Measurements from ENCODE around the gene USP8. TPM values are rescaled to one million over a fixed set of nuclear protein-coding genes. Genes with fewer than 3 reads are reported as not detected.

Gene USP8
- total and polyA plus RNA-seq, 10 of the 15 experiments (the other 5 are each of a cell fraction or from before 2014, with no cell fraction given), result 25.2 to 51.7 (median 36.1) TPM

- SMC1A ChIA-PET (ENCODE audit: uncharacterized antibody, unreplicated experiment), result interaction anchor here (1.6 to 1.9 kb wide), 2 partner anchors 17 to 21 kb away, joined by 4 to 5 read pairs; no protein-coding TSS in a partner anchor
- TF ChIP-seq ATF7 (IDR thresholded peaks at IDR 0.05; ENCODE audit: low read depth) (no peak), HDAC2 (IDR thresholded peaks at IDR 0.05) (no peak), IKZF1 (conservative IDR thresholded peaks at IDR 0.05) (no peak), SUPT20H (IDR thresholded peaks at IDR 0.05; ENCODE audit: borderline replicate concordance, control insufficient read depth, low read depth, low read length) (no peak), SREBF1 (IDR thresholded peaks at IDR 0.05; ENCODE audit: low read length) (no peak), EGR1 (IDR thresholded peaks at IDR 0.05; ENCODE audit: borderline replicate concordance in 1 of 2, low read depth in 2 of 2, low read length in 2 of 2) (no peak), FOXM1 (IDR thresholded peaks at IDR 0.05; ENCODE audit: low read depth, low read length) (no peak), CHD2 (IDR thresholded peaks at IDR 0.05; ENCODE audit: borderline replicate concordance, low read depth, low read length) (no peak), PBX3 (IDR thresholded peaks at IDR 0.05; ENCODE audit: insufficient replicate concordance, low read depth, low read length) (no peak)
- TF ChIP-seq, protein P1, sequence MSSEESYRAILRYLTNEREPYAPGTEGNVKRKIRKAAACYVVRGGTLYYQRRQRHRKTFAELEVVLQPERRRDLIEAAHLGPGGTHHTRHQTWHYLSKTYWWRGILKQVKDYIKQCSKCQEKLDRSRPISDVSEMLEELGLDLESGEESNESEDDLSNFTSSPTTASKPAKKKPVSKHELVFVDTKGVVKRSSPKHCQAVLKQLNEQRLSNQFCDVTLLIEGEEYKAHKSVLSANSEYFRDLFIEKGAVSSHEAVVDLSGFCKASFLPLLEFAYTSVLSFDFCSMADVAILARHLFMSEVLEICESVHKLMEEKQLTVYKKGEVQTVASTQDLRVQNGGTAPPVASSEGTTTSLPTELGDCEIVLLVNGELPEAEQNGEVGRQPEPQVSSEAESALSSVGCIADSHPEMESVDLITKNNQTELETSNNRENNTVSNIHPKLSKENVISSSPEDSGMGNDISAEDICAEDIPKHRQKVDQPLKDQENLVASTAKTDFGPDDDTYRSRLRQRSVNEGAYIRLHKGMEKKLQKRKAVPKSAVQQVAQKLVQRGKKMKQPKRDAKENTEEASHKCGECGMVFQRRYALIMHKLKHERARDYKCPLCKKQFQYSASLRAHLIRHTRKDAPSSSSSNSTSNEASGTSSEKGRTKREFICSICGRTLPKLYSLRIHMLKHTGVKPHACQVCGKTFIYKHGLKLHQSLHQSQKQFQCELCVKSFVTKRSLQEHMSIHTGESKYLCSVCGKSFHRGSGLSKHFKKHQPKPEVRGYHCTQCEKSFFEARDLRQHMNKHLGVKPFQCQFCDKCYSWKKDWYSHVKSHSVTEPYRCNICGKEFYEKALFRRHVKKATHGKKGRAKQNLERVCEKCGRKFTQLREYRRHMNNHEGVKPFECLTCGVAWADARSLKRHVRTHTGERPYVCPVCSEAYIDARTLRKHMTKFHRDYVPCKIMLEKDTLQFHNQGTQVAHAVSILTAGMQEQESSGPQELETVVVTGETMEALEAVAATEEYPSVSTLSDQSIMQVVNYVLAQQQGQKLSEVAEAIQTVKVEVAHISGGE (CRISPR knock-in tag; IDR thresholded peaks at IDR 0.05), result no peak
- intact Hi-C loops (cut with micrococcal nuclease; ENCODE audit: unreplicated experiment), result no loop called here
- Histone ChIP-seq H2AFZ (ENCODE audit: control insufficient read depth, low read depth, low read length) (no peak overlapping the region), H3K36me3 (ENCODE audit: control insufficient read depth in 2 of 2, insufficient read depth in 2 of 2, low read length in 1 of 2) (no peaks in the 10 kb centered on the region), H3K27me3 (replicated peaks in 1 of 2; ENCODE audit: control insufficient read depth in 2 of 2, insufficient read depth in 2 of 2, low read length in 1 of 2) (no peaks in the 10 kb centered on the region), H3K4me2 (ENCODE audit: control insufficient read depth, insufficient read depth) (no peak overlapping the region), H3K9me3 (replicated peaks; ENCODE audit: control insufficient read depth, insufficient read depth, low read length) (no peaks in the 10 kb centered on the region), H4K20me1 (ENCODE audit: control insufficient read depth, insufficient read depth) (no peaks in the 10 kb centered on the region), H3K79me2 (ENCODE audit: control insufficient read depth, insufficient read depth, low read length) (no peaks in the 10 kb centered on the region), H3K27ac (ENCODE audit: control insufficient read depth, insufficient read depth) (no peak overlapping the region), H3K4me1 (ENCODE audit: control insufficient read depth, insufficient read depth, low read length) (no peaks in the 10 kb centered on the region), H3K4me3 (no peak overlapping the region), H3K9ac (ENCODE audit: control insufficient read depth, insufficient read depth, low read length) (no peak overlapping the region)
- RAD21 ChIA-PET (ENCODE audit: unreplicated experiment), result no interaction called here
- no peak for DNase-seq (ENCODE audit: low read depth, low spot score)
- POLR2A ChIA-PET, result no interaction called here
- BruUV-seq (replicated peaks), result no TSS peak
- in situ Hi-C loops (cut with MboI), result no loop called here
- CTCF ChIA-PET, result interaction anchor here (0.6 to 0.7 kb wide), 2 partner anchors 25 to 228 kb away, joined by 3 to 4 read pairs; no protein-coding TSS in a partner anchor
- no peak for FAIRE-seq
- WGBS (ENCODE audit: insufficient coverage, insufficient replicate concordance, low lambda C conversion rate, missing lambda C conversion rate), result 94% methylated on average over 2 of the region's 2 CpGs
- ATAC-seq, result no peak
Observed at GRCh38 chr15:50411870-50412269, 12.3 kb upstream of the USP8 start.

All from GM12878 (cell line).